ENCODE results near the gene LY9.

LY9 gene

GRCh38 chr1:160853754-160854153 lies 57.8 kb downstream of the LY9 start:
- no peak overlapping the region for H3K27ac ChIP-seq (ENCODE audit: low read depth, low read length)
- H3F3A ChIP-seq (ENCODE audit: control insufficient read depth, insufficient read depth) = no peaks in the 10 kb centered on the region
- no peak for TF ChIP-seq EZH2phosphoT487 (IDR thresholded peaks at IDR 0.05; ENCODE audit: borderline replicate concordance, low read length)
- no peak for TF ChIP-seq CTCF (IDR thresholded peaks at IDR 0.05; ENCODE audit: low read depth, low read length, poor library complexity, severe bottlenecking)
- no peaks in the 10 kb centered on the region for H3K36me3 ChIP-seq (ENCODE audit: control insufficient read depth, low read length)
- no peaks in the 10 kb centered on the region for H3K79me2 ChIP-seq (ENCODE audit: control insufficient read depth, low read length)
- H4K20me1 ChIP-seq (ENCODE audit: control insufficient read depth, insufficient read depth, low read depth, low read length) = no peaks in the 10 kb centered on the region
- H3K9me3 ChIP-seq (ENCODE audit: control insufficient read depth, insufficient read depth, low read length) = no peaks in the 10 kb centered on the region
- H3K4me1 ChIP-seq (ENCODE audit: control insufficient read depth, low read length) = no peaks in the 10 kb centered on the region
- no peak overlapping the region for H3K4me3 ChIP-seq (ENCODE audit: low read length)
- H3K27me3 ChIP-seq (ENCODE audit: control insufficient read depth, low read length) = peaks cover 18% of the 10 kb centered on the region
- H3K9me2 ChIP-seq (replicated peaks; ENCODE audit: control insufficient read depth, low read length) = no peaks in the 10 kb centered on the region
- H3K4me2 ChIP-seq (ENCODE audit: low read length) = no peak overlapping the region

GRCh38 chr1:160855181-160855981 lies 59.4 kb downstream of the LY9 start:
- TF ChIP-seq CTCF (IDR thresholded peaks at IDR 0.05; ENCODE audit: low read depth, low read length, poor library complexity, severe bottlenecking) (no peak), EZH2phosphoT487 (IDR thresholded peaks at IDR 0.05; ENCODE audit: borderline replicate concordance, low read length) (no peak)
- no peaks in the 10 kb centered on the region for H3K79me2 ChIP-seq (ENCODE audit: control insufficient read depth, low read length)
- H3K36me3 ChIP-seq (ENCODE audit: control insufficient read depth, low read length) = no peaks in the 10 kb centered on the region
- no peaks in the 10 kb centered on the region for H4K20me1 ChIP-seq (ENCODE audit: control insufficient read depth, insufficient read depth, low read depth, low read length)
- H3K27ac ChIP-seq (ENCODE audit: low read depth, low read length) = no peak overlapping the region
- no peaks in the 10 kb centered on the region for H3K9me2 ChIP-seq (replicated peaks; ENCODE audit: control insufficient read depth, low read length)
- H3K4me2 ChIP-seq (ENCODE audit: low read length) = no peak overlapping the region
- peaks cover 18% of the 10 kb centered on the region for H3K27me3 ChIP-seq (ENCODE audit: control insufficient read depth, low read length)
- H3K9me3 ChIP-seq (ENCODE audit: control insufficient read depth, insufficient read depth, low read length) = no peaks in the 10 kb centered on the region
- no peaks in the 10 kb centered on the region for H3K4me1 ChIP-seq (ENCODE audit: control insufficient read depth, low read length)
- no peak overlapping the region for H3K4me3 ChIP-seq (ENCODE audit: low read length)
- no peaks in the 10 kb centered on the region for H3F3A ChIP-seq (ENCODE audit: control insufficient read depth, insufficient read depth)

- Histone ChIP-seq H3K9me2 (replicated peaks; ENCODE audit: control insufficient read depth, low read length) (no peaks in the 10 kb centered on the region), H3F3A (ENCODE audit: control insufficient read depth, insufficient read depth) (no peaks in the 10 kb centered on the region), H3K4me3 (ENCODE audit: low read length) (no peak overlapping the region), H3K27me3 (ENCODE audit: control insufficient read depth, low read length) (peaks cover 23% of the 10 kb centered on the region), H3K4me1 (ENCODE audit: control insufficient read depth, low read length) (no peaks in the 10 kb centered on the region), H3K9me3 (ENCODE audit: control insufficient read depth, insufficient read depth, low read length) (no peaks in the 10 kb centered on the region), H3K36me3 (ENCODE audit: control insufficient read depth, low read length) (no peaks in the 10 kb centered on the region), H3K79me2 (ENCODE audit: control insufficient read depth, low read length) (no peaks in the 10 kb centered on the region), H3K27ac (ENCODE audit: low read depth, low read length) (no peak overlapping the region), H3K4me2 (ENCODE audit: low read length) (no peak overlapping the region), H4K20me1 (ENCODE audit: control insufficient read depth, insufficient read depth, low read depth, low read length) (no peaks in the 10 kb centered on the region)
- TF ChIP-seq CTCF (IDR thresholded peaks at IDR 0.05; ENCODE audit: low read depth, low read length, poor library complexity, severe bottlenecking) (no peak), EZH2phosphoT487 (IDR thresholded peaks at IDR 0.05; ENCODE audit: borderline replicate concordance, low read length) (no peak)
Measured at GRCh38 chr1:160858097-160858496, 62.1 kb downstream of the LY9 start.
